ENCODE measurements around the gene MTHFR.

The MTHFR gene

GRCh38 chr1:11735854-11736745 is 69.7 kb downstream of the MTHFR start, which contains the start of gene AGTRAP:
Gene AGTRAP, plus strand, starts transcription at chr1:11736136. Its CDS starts 73 bp downstream, at chr1:11736209.
- Histone ChIP-seq H3K27ac (ENCODE audit: extremely low read depth, low read depth, low read length) (no peak within 1 kb of the TSS; the same call in 1 of the 2 replicates), H3K9me3 (ENCODE audit: control insufficient read depth, insufficient read depth, low read depth, low read length) (no peaks in the 10 kb centered on the region), H3K36me3 (ENCODE audit: control insufficient read depth in 2 of 2, insufficient read depth in 1 of 2, low read length in 2 of 2) (no peaks in the 10 kb centered on the region), H3K4me3 (ENCODE audit: low read depth, low read length) (peak within 1 kb of the TSS; percentile 66), H3K4me1 (ENCODE audit: control insufficient read depth, insufficient read depth, low read length) (peaks cover 3% of the 10 kb centered on the region; the same call in 1 of the 2 replicates)
- POLR2A ChIA-PET = interaction anchor here (0.6 to 2.1 kb wide), 5 partner anchors 24 to 307 kb away, joined by 3 to 6 read pairs (median 4); no protein-coding TSS in a partner anchor
- CTCF ChIA-PET = interaction anchor here (0.7 to 2.5 kb wide), 5 partner anchors 17 to 698 kb away, joined by 4 to 9 read pairs (median 5); partner anchors contain the start of gene FBXO6
- TF ChIP-seq ZNF354C (tag by site-specific recombination; IDR thresholded peaks at IDR 0.05; ENCODE audit: borderline replicate concordance, low read depth) (no peak), PRDM4 (tag by site-specific recombination; IDR thresholded peaks at IDR 0.05) (peak; percentile 99), ZNF211 (tag by site-specific recombination; IDR thresholded peaks at IDR 0.05; ENCODE audit: low read depth) (no peak), ZNF785 (tag by site-specific recombination; IDR thresholded peaks at IDR 0.05) (no peak), ZNF704 (tag by site-specific recombination; IDR thresholded peaks at IDR 0.05) (no peak), BCL11A (tag by site-specific recombination; IDR thresholded peaks at IDR 0.05; ENCODE audit: low read depth) (0 out of 2 replicates have a peak, but pooled peaks have one; percentile 8), ZNF692 (tag by site-specific recombination; IDR thresholded peaks at IDR 0.05) (0 out of 2 replicates have a peak, but pooled peaks have one; percentile 26), ZNF37A (tag by site-specific recombination; IDR thresholded peaks at IDR 0.05) (no peak), ZNF391 (tag by site-specific recombination; IDR thresholded peaks at IDR 0.05; ENCODE audit: borderline replicate concordance, low read depth) (0 out of 2 replicates have a peak, but pooled peaks have one; percentile 70), ZNF239 (tag by site-specific recombination; IDR thresholded peaks at IDR 0.05) (0 out of 2 replicates have a peak, but pooled peaks have one; percentile 31), ZNF624 (tag by site-specific recombination; IDR thresholded peaks at IDR 0.05) (no peak), FEZF1 (tag by site-specific recombination; IDR thresholded peaks at IDR 0.05) (no peak), ZNF121 (tag by site-specific recombination; IDR thresholded peaks at IDR 0.05) (no peak), RBAK (tag by site-specific recombination; IDR thresholded peaks at IDR 0.05) (no peak), ZFP41 (tag by site-specific recombination; IDR thresholded peaks at IDR 0.05; ENCODE audit: borderline replicate concordance) (no peak), INSM2 (tag by site-specific recombination; IDR thresholded peaks at IDR 0.05) (no peak; the same call in 1 of the 2 replicates), ZNF514 (tag by site-specific recombination; IDR thresholded peaks at IDR 0.05) (no peak), SP7 (tag by site-specific recombination; IDR thresholded peaks at IDR 0.05) (peak; percentile 82), REST (tag by site-specific recombination; IDR thresholded peaks at IDR 0.05) (no peak), SETDB1 (IDR thresholded peaks at IDR 0.05; ENCODE audit: insufficient read length, low read length) (no peak), ZNF423 (tag by site-specific recombination; IDR thresholded peaks at IDR 0.05) (peak; percentile 40)

Data from HEK293 (cell line).